ENCODE results near the gene IL1RL2. TPM values are rescaled to one million over a fixed set of nuclear protein-coding genes. Genes with fewer than 3 reads are reported as not detected.

Gene IL1RL2
- total RNA-seq, 4 donors from 2014 or later: 12.7 to 21.9 (median 18.5) TPM

DNA sequence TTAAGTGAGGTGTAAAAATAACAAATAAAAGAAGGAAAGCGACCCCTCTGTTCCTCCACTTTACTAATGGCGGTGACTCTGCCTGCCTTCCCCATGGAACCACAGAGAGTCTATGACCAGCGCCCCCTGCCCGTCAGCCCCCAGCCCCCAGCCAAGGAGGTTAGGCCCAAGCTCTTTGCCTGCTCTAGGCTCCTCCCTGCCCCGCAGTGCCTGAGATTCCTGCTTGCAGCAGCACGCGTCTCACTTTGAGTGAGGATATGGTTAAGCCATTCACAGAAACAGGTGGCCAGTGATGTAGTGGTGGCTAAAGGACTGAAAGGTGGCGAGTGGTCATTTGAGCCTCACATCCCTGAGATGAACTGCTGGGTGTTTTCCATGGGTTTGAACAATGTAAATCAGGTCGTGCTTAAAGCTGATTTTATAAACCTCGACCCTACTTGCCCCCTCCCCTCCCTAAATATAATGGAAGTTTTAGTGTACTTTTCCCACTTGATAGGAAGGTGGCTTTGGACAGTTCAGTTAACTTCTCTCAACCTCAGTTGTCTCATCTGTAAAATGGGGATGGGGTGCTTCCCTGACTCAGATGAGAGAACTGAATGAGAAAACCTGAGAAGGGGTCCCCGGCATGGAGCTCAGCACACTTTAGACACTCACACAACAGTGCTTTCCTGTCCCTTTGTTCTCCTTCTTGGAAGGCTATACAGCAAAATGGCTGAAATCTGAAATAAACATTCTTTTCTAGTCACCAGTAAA, 46.5 kb downstream of the IL1RL2 start:
- TF ChIP-seq, protein P1, sequence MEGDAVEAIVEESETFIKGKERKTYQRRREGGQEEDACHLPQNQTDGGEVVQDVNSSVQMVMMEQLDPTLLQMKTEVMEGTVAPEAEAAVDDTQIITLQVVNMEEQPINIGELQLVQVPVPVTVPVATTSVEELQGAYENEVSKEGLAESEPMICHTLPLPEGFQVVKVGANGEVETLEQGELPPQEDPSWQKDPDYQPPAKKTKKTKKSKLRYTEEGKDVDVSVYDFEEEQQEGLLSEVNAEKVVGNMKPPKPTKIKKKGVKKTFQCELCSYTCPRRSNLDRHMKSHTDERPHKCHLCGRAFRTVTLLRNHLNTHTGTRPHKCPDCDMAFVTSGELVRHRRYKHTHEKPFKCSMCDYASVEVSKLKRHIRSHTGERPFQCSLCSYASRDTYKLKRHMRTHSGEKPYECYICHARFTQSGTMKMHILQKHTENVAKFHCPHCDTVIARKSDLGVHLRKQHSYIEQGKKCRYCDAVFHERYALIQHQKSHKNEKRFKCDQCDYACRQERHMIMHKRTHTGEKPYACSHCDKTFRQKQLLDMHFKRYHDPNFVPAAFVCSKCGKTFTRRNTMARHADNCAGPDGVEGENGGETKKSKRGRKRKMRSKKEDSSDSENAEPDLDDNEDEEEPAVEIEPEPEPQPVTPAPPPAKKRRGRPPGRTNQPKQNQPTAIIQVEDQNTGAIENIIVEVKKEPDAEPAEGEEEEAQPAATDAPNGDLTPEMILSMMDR (IDR thresholded peaks at IDR 0.05): no peak
- TF ChIP-seq POLR2A (IDR thresholded peaks at IDR 0.05): no peak
- no peak for DNase-seq (ENCODE audit: low spot score in 2 of 2)
- intact Hi-C loops (cut with DNase I; ENCODE audit: low total_unique reads): loop anchor here (10.0 kb wide), 1 partner anchor 49 kb away; the partner anchor contains the start of gene IL1RL2
- WGBS, 2 donors: 95 to 96% methylated on average over 11 of the region's 11 CpGs
- H3K4me3 ChIP-seq (ENCODE audit: low read depth, poor library complexity, severe bottlenecking): no peak overlapping the region

DNA sequence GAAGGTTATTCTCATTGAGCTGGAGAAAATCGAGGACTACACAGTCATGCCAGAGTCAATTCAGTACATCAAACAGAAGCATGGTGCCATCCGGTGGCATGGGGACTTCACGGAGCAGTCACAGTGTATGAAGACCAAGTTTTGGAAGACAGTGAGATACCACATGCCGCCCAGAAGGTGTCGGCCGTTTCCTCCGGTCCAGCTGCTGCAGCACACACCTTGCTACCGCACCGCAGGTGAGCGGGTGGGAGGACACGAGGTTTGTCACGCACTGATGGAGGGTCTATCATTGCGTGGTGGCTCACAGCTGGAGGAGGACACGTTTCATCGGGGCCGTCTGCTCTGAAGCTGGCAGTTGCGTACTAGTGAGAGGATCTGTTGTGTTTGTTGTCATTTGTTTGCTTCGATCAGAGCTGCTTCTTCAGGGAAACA, 48.2 kb downstream of the IL1RL2 start:
- intact Hi-C loops (cut with DNase I; ENCODE audit: low total_unique reads): loop anchor here (5.0 to 10.0 kb wide), 2 partner anchors 50 to 213 kb away; partner anchors contain the start of gene IL1RL2
- 90 to 97% methylated on average over 18 of the region's 18 CpGs for WGBS, 2 donors

DNA sequence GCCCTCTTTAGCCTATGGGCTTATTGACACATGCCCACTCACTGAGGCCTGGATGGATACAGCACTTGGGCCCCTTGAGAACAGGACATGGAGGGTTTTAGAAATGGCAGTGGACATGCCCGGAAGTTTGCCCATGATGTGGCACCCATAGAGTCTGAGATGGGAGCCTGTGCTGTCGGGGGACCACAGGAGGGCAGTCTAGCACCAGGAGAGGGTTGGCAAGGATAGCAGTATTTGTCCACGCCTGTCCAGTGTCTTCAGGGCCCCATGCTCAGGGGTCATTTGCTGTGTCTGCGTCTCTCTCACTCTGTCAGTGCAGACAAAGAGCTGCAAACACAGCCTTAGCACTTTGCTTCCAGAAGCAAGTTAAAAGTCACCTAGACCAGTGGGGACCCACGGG, 48.7 kb downstream of the IL1RL2 start:
- H3K4me3 ChIP-seq (ENCODE audit: low read depth, poor library complexity, severe bottlenecking): no peak overlapping the region
- 91 to 93% methylated on average over 5 of the region's 5 CpGs for WGBS, 2 donors
- intact Hi-C loops (cut with DNase I; ENCODE audit: low total_unique reads): loop anchor here (5.0 to 10.0 kb wide), 2 partner anchors 51 to 213 kb away; partner anchors contain the start of gene IL1RL2
- no peak for TF ChIP-seq POLR2A (IDR thresholded peaks at IDR 0.05)
- TF ChIP-seq, protein P1 (IDR thresholded peaks at IDR 0.05): no peak
- no peak for DNase-seq (ENCODE audit: low spot score in 2 of 2)

More for the DNA sequence above, 48.2 kb downstream of the IL1RL2 start:
- H3K4me3 ChIP-seq (ENCODE audit: low read depth, poor library complexity, severe bottlenecking): no peak overlapping the region
- no peak for DNase-seq (ENCODE audit: low spot score in 2 of 2)
- TF ChIP-seq, protein P1 (IDR thresholded peaks at IDR 0.05): no peak
- TF ChIP-seq POLR2A (IDR thresholded peaks at IDR 0.05): no peak

DNA sequence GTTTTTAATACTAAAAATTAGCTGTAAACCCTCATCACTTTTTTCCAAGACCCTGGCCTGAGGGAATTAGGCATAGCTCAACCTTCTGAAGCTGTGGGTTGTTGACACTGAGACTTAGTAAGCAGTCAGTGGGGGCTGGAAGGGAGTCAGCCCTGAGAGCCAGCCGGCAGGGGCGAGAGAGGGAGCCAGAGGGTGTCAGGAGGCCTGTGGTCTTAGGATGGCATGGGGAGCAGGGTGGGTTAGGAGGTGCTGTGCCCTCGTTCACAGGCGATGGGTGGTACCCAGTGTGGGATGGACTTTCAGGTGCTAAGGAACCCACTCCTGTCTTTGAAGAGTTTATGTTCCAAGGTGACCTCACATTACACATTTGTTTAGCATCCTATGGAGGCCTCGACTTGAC, 49.3 kb downstream of the IL1RL2 start:
- DNase-seq (ENCODE audit: low spot score in 2 of 2): no peak
- no peak overlapping the region for H3K4me3 ChIP-seq (ENCODE audit: low read depth, poor library complexity, severe bottlenecking)
- WGBS, 2 donors: 72 to 92% methylated on average over 5 of the region's 5 CpGs
- intact Hi-C loops (cut with DNase I; ENCODE audit: low total_unique reads): loop anchor here (5.0 to 10.0 kb wide), 2 partner anchors 51 to 214 kb away; partner anchors contain the start of gene IL1RL2
- TF ChIP-seq POLR2A (IDR thresholded peaks at IDR 0.05): no peak
- TF ChIP-seq, protein P1 (IDR thresholded peaks at IDR 0.05): no peak

DNA sequence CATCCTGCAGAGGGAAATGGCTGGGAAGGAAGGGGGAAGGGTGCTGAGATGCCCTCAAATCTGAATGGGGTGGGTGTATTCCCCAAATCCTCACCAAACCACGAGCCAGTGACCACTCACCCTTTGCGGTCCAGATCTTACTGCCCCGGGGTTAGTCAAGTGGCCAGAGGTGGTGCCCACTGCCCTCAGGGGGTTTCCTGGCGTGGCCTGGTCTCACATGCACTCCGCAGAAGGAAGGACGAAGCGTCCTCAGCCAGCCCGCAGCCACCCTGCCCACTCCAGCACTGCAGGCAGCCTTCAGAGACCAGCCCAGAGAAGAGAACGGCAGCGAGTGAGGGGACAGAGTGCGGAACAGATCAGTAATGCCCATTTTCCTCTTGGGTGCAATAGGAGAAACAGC, 50.4 kb downstream of the IL1RL2 start:
- H3K4me3 ChIP-seq (ENCODE audit: low read depth, poor library complexity, severe bottlenecking): no peak overlapping the region
- WGBS, 2 donors: 84 to 94% methylated on average over 11 of the region's 11 CpGs
- intact Hi-C loops (cut with DNase I; ENCODE audit: low total_unique reads): loop anchor here (5.0 to 10.0 kb wide), 2 partner anchors 52 to 215 kb away; partner anchors contain the start of gene IL1RL2
- no peak for DNase-seq (ENCODE audit: low spot score in 2 of 2)
- TF ChIP-seq, protein P1 (IDR thresholded peaks at IDR 0.05): no peak
- no peak for TF ChIP-seq POLR2A (IDR thresholded peaks at IDR 0.05)

Measured in lower leg skin (tissue), 4 donors.